GM13976 (cell line): ENCODE results near the gene FUT7.
"Not testable (repeated sequence)": the region's sequence is repeated elsewhere in the genome, so short reads cannot be mapped to it uniquely, and the experiment has no call there.

Experiments used
- DNase-seq: peaks from one replicate; pipeline ENCODE4 v3.0.0; 2012; ENCODE audit warnings: low spot score
- CTCF ChIP-seq: IDR thresholded peaks from 2 replicates; pipeline ENCODE4 v1.5.1; 2012; ENCODE audit warnings: borderline replicate concordance, mild to moderate bottlenecking; ENCODE audit not compliant: insufficient read depth; ENCODE audit errors: extremely low read depth, missing control alignments, control extremely low read depth
- in situ Hi-C: fragments of 300-500 bp; cut with MboI; formaldehyde crosslinking; loops from one replicate; pipeline ENCODE4 v1.12.0; 2022; ENCODE audit warnings: low sequenced_read_pairs, mixed read lengths, inconsistent platforms; ENCODE audit not compliant: unreplicated experiment

FUT7 gene

GRCh38 chr9:137037035-137037434, 5.1 kb upstream of the FUT7 start:
- no peak for DNase-seq
- TF ChIP-seq CTCF, result no peak
- in situ Hi-C loops, result loop anchor here (10.0 kb wide), 1 partner anchor 262 kb away; no protein-coding TSS in a partner anchor

- no peak for TF ChIP-seq CTCF
- no peak for DNase-seq
- in situ Hi-C loops, result loop anchor here (10.0 kb wide), 1 partner anchor 261 kb away; no protein-coding TSS in a partner anchor
These were observed 4.0 kb upstream of the FUT7 start for GRCh38 chr9:137035937-137036336.

- TF ChIP-seq CTCF, result no peak
- in situ Hi-C loops, result loop anchor here (10.0 kb wide), 1 partner anchor 261 kb away; no protein-coding TSS in a partner anchor
- no peak for DNase-seq
These were observed 3.6 kb upstream of the FUT7 start for GRCh38 chr9:137035507-137035834.

- TF ChIP-seq CTCF, result peak; percentile 99
- peak; percentile 95 for DNase-seq
- in situ Hi-C loops, result loop anchor here (10.0 kb wide), 1 partner anchor 260 kb away; no protein-coding TSS in a partner anchor
These were observed 3.0 kb upstream of the FUT7 start for GRCh38 chr9:137034709-137035506.

- DNase-seq, result no peak
- in situ Hi-C loops, result loop anchor here (10.0 kb wide), 1 partner anchor 259 kb away; no protein-coding TSS in a partner anchor
These were observed 2.3 kb upstream of the FUT7 start for GRCh38 chr9:137034039-137034708.

GRCh38 chr9:137033481-137033880, 1.6 kb upstream of the FUT7 start:
- in situ Hi-C loops, result loop anchor here (10.0 kb wide), 1 partner anchor 259 kb away; no protein-coding TSS in a partner anchor
- DNase-seq, result not testable (repeated sequence)

More at GRCh38 chr9:137034039-137034708, 2.3 kb upstream of the FUT7 start:
- no peak for TF ChIP-seq CTCF

GRCh38 chr9:137032858-137033257, 970 bp upstream of the FUT7 start:
- TF ChIP-seq CTCF, result no peak
- in situ Hi-C loops, result loop anchor here (10.0 kb wide), 1 partner anchor 258 kb away; no protein-coding TSS in a partner anchor
- no peak for DNase-seq
